Ishikawa (cell line): ENCODE results near the gene ZNF292.

ENCODE experiments used
- CEBPB ChIP-seq: IDR thresholded peaks from 2 replicates; pipeline ENCODE4 v1.6.1; 2012
- CREB1 ChIP-seq: IDR thresholded peaks from 2 replicates; pipeline ENCODE4 v1.6.1; 2012; ENCODE audit warnings: low read depth
- EGR1 ChIP-seq: IDR thresholded peaks from 2 replicates; pipeline ENCODE4 v1.6.1; 2012
- EP300 ChIP-seq: IDR thresholded peaks from 2 replicates; pipeline ENCODE4 v1.6.1; 2012; ENCODE audit warnings: borderline replicate concordance
- FOXM1 ChIP-seq: IDR thresholded peaks from 2 replicates; pipeline ENCODE4 v1.6.1; 2012; ENCODE audit warnings: low read depth, borderline replicate concordance
- NFIC ChIP-seq: IDR thresholded peaks from 2 replicates; pipeline ENCODE4 v1.6.1; 2012
- RAD21 ChIP-seq: IDR thresholded peaks from 2 replicates; pipeline ENCODE4 v1.6.1; 2012; ENCODE audit warnings: low read depth
- REST ChIP-seq: IDR thresholded peaks from 2 replicates; pipeline ENCODE4 v1.6.1; 2012; ENCODE audit warnings: low read depth, mild to moderate bottlenecking
- TAF1 ChIP-seq: IDR thresholded peaks from 2 replicates; pipeline ENCODE4 v1.6.1; 2012; ENCODE audit warnings: low read depth, mild to moderate bottlenecking
- TCF12 ChIP-seq: IDR thresholded peaks from 2 replicates; pipeline ENCODE4 v1.6.1; 2012; ENCODE audit warnings: low read depth
- TEAD4 ChIP-seq: IDR thresholded peaks from 2 replicates; pipeline ENCODE4 v1.6.1; 2012
- USF1 ChIP-seq: IDR thresholded peaks from 2 replicates; pipeline ENCODE4 v1.6.1; 2012
- YY1 ChIP-seq: IDR thresholded peaks from 2 replicates; pipeline ENCODE4 v1.6.1; 2012; ENCODE audit warnings: low read depth
- ZBTB7A ChIP-seq: IDR thresholded peaks from 2 replicates; pipeline ENCODE4 v1.6.1; 2012; ENCODE audit warnings: low read depth
- TF ChIP-seq, protein P1 (sequence below): IDR thresholded peaks from 2 replicates; pipeline ENCODE4 v1.6.1; 2012

Gene ZNF292

DNA sequence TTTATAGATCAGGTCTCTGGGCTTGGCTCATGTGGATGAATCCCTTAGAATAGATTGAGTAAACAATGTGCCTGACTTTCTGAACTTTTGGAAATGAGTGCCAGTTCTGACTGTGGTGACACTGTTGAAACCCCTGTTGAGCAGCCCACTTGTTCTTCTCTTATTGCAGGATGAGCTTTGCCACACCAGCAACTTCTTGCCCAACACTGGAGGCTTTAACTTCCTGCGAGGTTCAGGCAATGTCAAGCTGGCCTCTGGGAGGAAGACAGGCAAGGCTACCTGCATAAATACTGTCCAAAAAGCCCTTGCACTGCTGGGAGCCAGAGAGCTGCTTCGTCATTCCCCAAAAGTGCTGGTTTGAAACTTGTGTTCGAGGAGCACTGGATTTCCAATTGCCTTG lies 134.2 kb downstream of the ZNF292 start:
- TF ChIP-seq RAD21 (no peak), TCF12 (no peak), EP300 (no peak), ZBTB7A (no peak), REST (no peak), NFIC (no peak), TEAD4 (no peak), YY1 (no peak), FOXM1 (no peak), EGR1 (no peak), USF1 (no peak), CREB1 (no peak), TAF1 (no peak), CEBPB (no peak)
- TF ChIP-seq, protein P1, sequence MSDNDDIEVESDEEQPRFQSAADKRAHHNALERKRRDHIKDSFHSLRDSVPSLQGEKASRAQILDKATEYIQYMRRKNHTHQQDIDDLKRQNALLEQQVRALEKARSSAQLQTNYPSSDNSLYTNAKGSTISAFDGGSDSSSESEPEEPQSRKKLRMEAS = no peak

GRCh38 chr6:87291883-87292282 lies 136.5 kb downstream of the ZNF292 start:
- TF ChIP-seq YY1 (no peak), TEAD4 (peak; percentile 54; the same call in 1 of the 2 replicates), EGR1 (no peak), NFIC (peak; percentile 85)

- no peak for TF ChIP-seq USF1
- no peak for TF ChIP-seq ZBTB7A
- no peak for TF ChIP-seq REST
- no peak for TF ChIP-seq RAD21
- TF ChIP-seq CREB1 = no peak
- no peak for TF ChIP-seq EGR1
- TF ChIP-seq TCF12 = no peak
- TF ChIP-seq, protein P1 = no peak
- TF ChIP-seq FOXM1 = no peak
- no peak for TF ChIP-seq CEBPB
- TF ChIP-seq TAF1 = no peak
- TF ChIP-seq YY1 = no peak
- no peak for TF ChIP-seq TEAD4
- no peak for TF ChIP-seq EP300
Observed at GRCh38 chr6:87293526-87293925, 138.2 kb downstream of the ZNF292 start.

DNA sequence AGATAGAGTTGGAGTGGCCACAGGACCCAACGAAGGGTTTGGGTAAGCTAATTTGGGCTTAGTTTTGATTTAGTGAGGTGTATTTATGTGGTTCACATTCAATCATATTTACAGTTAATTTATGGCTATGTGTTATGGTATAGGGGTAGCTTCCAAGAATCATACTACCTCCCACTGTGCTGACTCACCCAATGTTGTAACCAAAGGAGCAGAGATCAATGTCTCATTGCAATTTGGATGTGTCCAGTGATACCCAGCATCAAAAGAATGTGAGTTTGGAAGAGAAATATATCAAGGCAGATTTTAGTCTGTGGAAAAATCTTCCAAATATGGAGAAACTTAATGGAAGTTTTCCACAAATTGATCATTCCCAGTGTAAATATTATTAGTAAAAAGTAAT lies 141.8 kb downstream of the ZNF292 start:
- TF ChIP-seq EGR1 (no peak), TAF1 (no peak), RAD21 (no peak), TCF12 (no peak), YY1 (no peak), NFIC (no peak), CEBPB (no peak), CREB1 (no peak), REST (no peak), TEAD4 (no peak), ZBTB7A (no peak), USF1 (no peak), EP300 (no peak), FOXM1 (no peak)
- TF ChIP-seq, protein P1 = no peak
